GM12865 (cell line): Measurements from ENCODE around the gene ABCA4.

ENCODE experiments used
- DNase-seq: peaks from one replicate; pipeline ENCODE4 v3.0.0; 2010; ENCODE audit warnings: low read depth
- H3K4me3 ChIP-seq: 2 replicates; pipeline ENCODE4 v1.5.1; 2011; ENCODE audit warnings: mild to moderate bottlenecking, low read depth, low read length, control low read depth
- CTCF ChIP-seq: IDR thresholded peaks from 2 replicates; pipeline ENCODE4 v1.5.1; 2011; ENCODE audit warnings: low read length, control low read depth, low read depth, inconsistent platforms; ENCODE audit not compliant: insufficient read depth; ENCODE audit errors: missing control alignments

The ABCA4 gene

GRCh38 chr1:94121411-94121821 is 468 bp upstream of the ABCA4 start:
- no peak overlapping the region for H3K4me3 ChIP-seq
- no peak for DNase-seq
- no peak for TF ChIP-seq CTCF

- no peak for TF ChIP-seq CTCF
Measured at GRCh38 chr1:94120570-94120901, 412 bp downstream of the ABCA4 start.

GRCh38 chr1:94119796-94120569 is 965 bp downstream of the ABCA4 start:
- TF ChIP-seq CTCF, result no peak
- no peak overlapping the region for H3K4me3 ChIP-seq
- DNase-seq, result no peak

More at GRCh38 chr1:94120570-94120901, 412 bp downstream of the ABCA4 start:
- H3K4me3 ChIP-seq, result no peak overlapping the region
- no peak for DNase-seq

- no peak for DNase-seq
- TF ChIP-seq CTCF, result no peak
- H3K4me3 ChIP-seq, result no peak overlapping the region
Measured at GRCh38 chr1:94119306-94119705, 1.6 kb downstream of the ABCA4 start.

- TF ChIP-seq CTCF, result no peak
- no peak overlapping the region for H3K4me3 ChIP-seq
- DNase-seq, result no peak
Measured at GRCh38 chr1:94118471-94118870, 2.5 kb downstream of the ABCA4 start.

GRCh38 chr1:94118013-94118412 is 2.9 kb downstream of the ABCA4 start:
- TF ChIP-seq CTCF, result no peak
- H3K4me3 ChIP-seq, result no peak overlapping the region
- DNase-seq, result no peak

- TF ChIP-seq CTCF, result no peak
- H3K4me3 ChIP-seq, result no peak overlapping the region
- DNase-seq, result no peak
Measured at GRCh38 chr1:94117259-94117851, 3.6 kb downstream of the ABCA4 start.
